HG03457 (cell line): ENCODE measurements around the gene NFIC.
"Not testable (repeated sequence)": the region's sequence is repeated elsewhere in the genome, so short reads cannot be mapped to it uniquely, and the experiment has no call there.

Experiments used
- ATAC-seq: cut with Tn5 transposase; IDR thresholded peaks from one replicate; pipeline ENCODE4 v1.9.1; 2021; ENCODE audit warnings: moderate number of reproducible peaks; ENCODE audit not compliant: unreplicated experiment

The NFIC gene

GRCh38 chr19:3448616-3449334 lies 82.4 kb downstream of the NFIC start:
- ATAC-seq: no peak

- ATAC-seq: no peak
These were observed 84.5 kb downstream of the NFIC start for GRCh38 chr19:3450796-3451411.

GRCh38 chr19:3451451-3451866 lies 85.1 kb downstream of the NFIC start:
- ATAC-seq: no peak

GRCh38 chr19:3452171-3452941 lies 86.0 kb downstream of the NFIC start:
- no peak for ATAC-seq

- ATAC-seq: not testable (repeated sequence)
These were observed 86.5 kb downstream of the NFIC start for GRCh38 chr19:3452942-3453214.

- no peak for ATAC-seq
These were observed 87.5 kb downstream of the NFIC start for GRCh38 chr19:3453840-3454239.

- ATAC-seq: no peak
These were observed 88.4 kb downstream of the NFIC start for GRCh38 chr19:3454656-3455392.

- no peak for ATAC-seq
These were observed 89.1 kb downstream of the NFIC start for GRCh38 chr19:3455393-3455955.

- ATAC-seq: no peak
These were observed 89.7 kb downstream of the NFIC start for GRCh38 chr19:3455960-3456601.

- no peak for ATAC-seq
These were observed 90.6 kb downstream of the NFIC start for GRCh38 chr19:3456925-3457527.

GRCh38 chr19:3457528-3458228 lies 91.3 kb downstream of the NFIC start:
- no peak for ATAC-seq

- ATAC-seq: no peak
These were observed 92.1 kb downstream of the NFIC start for GRCh38 chr19:3458229-3459088.

- no peak for ATAC-seq
These were observed 92.9 kb downstream of the NFIC start for GRCh38 chr19:3459089-3459881.

GRCh38 chr19:3459965-3460582 lies 93.7 kb downstream of the NFIC start:
- no peak for ATAC-seq

- no peak for ATAC-seq
These were observed 96.8 kb downstream of the NFIC start for GRCh38 chr19:3462991-3463713.

GRCh38 chr19:3463714-3464586 lies 97.6 kb downstream of the NFIC start:
- no peak for ATAC-seq
